Sigmoid colon (tissue), 4 donors: ENCODE results near the gene NF2.

ENCODE experiments used
- EP300 ChIP-seq, 4 donors: sonication (generic); formaldehyde crosslinking; IDR thresholded peaks; one replicate each; pipeline ENCODE4 v1.6.1; 2017; ENCODE audit warnings: antibody characterized with exemption in 4 of 4
- POLR2A ChIP-seq, 2 donors: fragments of 450-650 bp; IDR thresholded peaks; one replicate each; pipeline ENCODE4 v1.6.1; 2016; ENCODE audit warnings: antibody characterized with exemption in 2 of 2, mild to moderate bottlenecking in 2 of 2, moderate library complexity in 2 of 2
- POLR2AphosphoS5 ChIP-seq, 4 donors: sonication (generic); formaldehyde crosslinking; IDR thresholded peaks; one replicate each; pipeline ENCODE4 v1.6.1; 2017; ENCODE audit warnings: antibody characterized with exemption in 4 of 4
- TF ChIP-seq, protein P1 (sequence below), 4 experiments: fragments of 450-650 bp in 3 of 4; fragments of 200-600 bp in 1 of 4; IDR thresholded peaks; one replicate each; pipeline ENCODE4 v1.5.1; 2016 to 2019; ENCODE audit warnings: antibody characterized with exemption in 4 of 4, mild to moderate bottlenecking in 3 of 4, moderate library complexity in 2 of 4

DNA sequence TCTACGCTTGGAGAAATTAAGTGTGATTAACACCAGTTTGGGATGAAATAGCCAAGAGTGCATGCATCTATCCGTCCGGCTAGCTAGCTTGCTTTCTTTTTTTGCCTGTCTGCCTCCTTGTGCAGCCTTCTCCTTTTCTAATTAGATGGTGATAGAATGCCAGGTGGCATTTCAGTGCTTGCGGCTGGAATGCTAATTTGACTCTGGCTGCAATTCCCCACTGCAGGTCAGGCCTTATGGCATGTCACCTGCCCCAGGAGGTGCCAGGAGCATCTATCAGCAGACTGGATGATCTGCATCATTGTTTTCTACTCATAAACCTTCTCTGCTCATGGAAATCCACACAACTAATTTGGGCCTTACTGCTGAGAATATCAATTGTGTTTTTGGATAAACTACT lies 65.2 kb downstream of the NF2 start:
- TF ChIP-seq, protein P1, sequence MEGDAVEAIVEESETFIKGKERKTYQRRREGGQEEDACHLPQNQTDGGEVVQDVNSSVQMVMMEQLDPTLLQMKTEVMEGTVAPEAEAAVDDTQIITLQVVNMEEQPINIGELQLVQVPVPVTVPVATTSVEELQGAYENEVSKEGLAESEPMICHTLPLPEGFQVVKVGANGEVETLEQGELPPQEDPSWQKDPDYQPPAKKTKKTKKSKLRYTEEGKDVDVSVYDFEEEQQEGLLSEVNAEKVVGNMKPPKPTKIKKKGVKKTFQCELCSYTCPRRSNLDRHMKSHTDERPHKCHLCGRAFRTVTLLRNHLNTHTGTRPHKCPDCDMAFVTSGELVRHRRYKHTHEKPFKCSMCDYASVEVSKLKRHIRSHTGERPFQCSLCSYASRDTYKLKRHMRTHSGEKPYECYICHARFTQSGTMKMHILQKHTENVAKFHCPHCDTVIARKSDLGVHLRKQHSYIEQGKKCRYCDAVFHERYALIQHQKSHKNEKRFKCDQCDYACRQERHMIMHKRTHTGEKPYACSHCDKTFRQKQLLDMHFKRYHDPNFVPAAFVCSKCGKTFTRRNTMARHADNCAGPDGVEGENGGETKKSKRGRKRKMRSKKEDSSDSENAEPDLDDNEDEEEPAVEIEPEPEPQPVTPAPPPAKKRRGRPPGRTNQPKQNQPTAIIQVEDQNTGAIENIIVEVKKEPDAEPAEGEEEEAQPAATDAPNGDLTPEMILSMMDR (IDR thresholded peaks at IDR 0.05): no peak
- TF ChIP-seq EP300 (IDR thresholded peaks at IDR 0.05) (no peak), POLR2A (IDR thresholded peaks at IDR 0.05) (no peak), POLR2AphosphoS5 (IDR thresholded peaks at IDR 0.05) (no peak)
